IPS-20b (cell line): ENCODE measurements around the gene MB21D2.
A peak's percentile ranks its signal among the peaks of the same experiment; 100 is the strongest.

Source experiments
- H3K27ac ChIP-seq: one replicate; pipeline ENCODE4 v1.5.1; 2013; ENCODE audit warnings: low read length
- H3K27me3 ChIP-seq: 2 replicates; pipeline ENCODE4 v1.6.1; 2013; ENCODE audit warnings: mild to moderate bottlenecking, low read length, inconsistent platforms; ENCODE audit not compliant: insufficient read depth
- H3K36me3 ChIP-seq: 2 replicates; pipeline ENCODE4 v1.6.1; 2013; ENCODE audit warnings: low read depth, mild to moderate bottlenecking, inconsistent platforms, low read length, moderate library complexity; ENCODE audit not compliant: insufficient read depth
- H3K4me1 ChIP-seq: 2 replicates; pipeline ENCODE4 v1.6.1; 2013; ENCODE audit warnings: mild to moderate bottlenecking, control low read depth, inconsistent platforms, low read length, moderate library complexity; ENCODE audit not compliant: insufficient read depth
- H3K4me3 ChIP-seq: 2 replicates; pipeline ENCODE4 v1.5.1; 2013; ENCODE audit warnings: mild to moderate bottlenecking, low read length, inconsistent platforms
- H3K9ac ChIP-seq: 2 replicates; pipeline ENCODE4 v1.6.1; 2013; ENCODE audit warnings: low read depth, mild to moderate bottlenecking, inconsistent platforms, low read length, moderate library complexity
- H3K9me3 ChIP-seq: 2 replicates; pipeline ENCODE4 v1.6.1; 2013; ENCODE audit warnings: mild to moderate bottlenecking, low read depth, low read length, inconsistent platforms; ENCODE audit not compliant: insufficient read depth

MB21D2 gene

DNA sequence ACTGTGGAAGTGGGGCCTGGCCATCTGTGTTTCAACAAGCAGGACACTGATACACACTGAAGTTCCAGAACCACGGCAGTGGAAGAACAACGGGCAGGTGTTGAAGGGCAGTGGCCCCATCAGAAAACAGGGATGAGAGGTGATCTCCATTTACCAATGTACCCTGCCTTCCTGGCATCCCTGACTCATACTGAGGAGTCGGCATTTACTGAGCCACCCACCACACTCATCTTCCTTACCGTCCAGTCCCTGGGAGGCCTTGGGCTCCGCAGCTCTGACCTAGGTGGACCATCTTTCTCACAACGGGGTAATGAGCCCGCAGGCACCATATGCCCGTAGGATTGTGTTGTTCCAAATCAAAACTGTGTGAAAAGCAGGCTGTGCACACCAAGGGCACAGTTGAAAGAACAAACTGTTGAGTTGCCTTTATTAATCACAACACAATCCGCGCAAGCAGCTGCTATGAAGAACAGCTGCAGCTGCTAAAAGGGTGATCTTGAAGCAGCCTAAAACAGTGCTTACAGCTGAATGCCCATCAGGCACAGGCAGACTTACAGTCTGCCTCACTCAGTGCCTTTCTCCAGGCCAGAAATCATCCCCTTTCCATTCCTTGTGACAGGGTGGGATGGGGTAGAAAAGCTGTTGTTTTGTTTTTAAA is 12.9 kb downstream of the MB21D2 start:
- Histone ChIP-seq H3K4me3 (no peak overlapping the region), H3K9me3 (peaks cover 8% of the 10 kb centered on the region), H3K27ac (no peak overlapping the region), H3K27me3 (no peaks in the 10 kb centered on the region), H3K9ac (no peak overlapping the region), H3K4me1 (peaks cover 5% of the 10 kb centered on the region; the same call in 1 of the 2 replicates), H3K36me3 (peaks cover 7% of the 10 kb centered on the region; the same call in 1 of the 2 replicates)

DNA sequence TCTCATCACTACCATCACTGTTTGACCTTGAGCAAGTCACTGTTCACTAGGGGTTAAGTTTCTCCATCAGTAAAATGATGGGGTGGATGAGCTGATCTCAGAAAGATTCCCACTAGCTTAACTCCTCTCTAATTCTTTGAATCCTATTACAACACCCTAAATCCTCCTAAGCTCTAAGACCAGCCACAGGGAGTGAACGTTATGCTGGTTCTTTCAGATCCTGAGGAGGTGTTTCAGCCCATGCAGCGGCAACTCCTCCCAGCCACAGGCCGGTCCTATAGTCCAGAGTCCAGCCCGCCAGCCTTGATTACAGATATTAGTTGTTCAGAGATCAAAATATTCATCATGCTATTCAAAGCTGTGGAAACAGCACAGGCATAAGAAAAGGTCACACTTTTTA is 15.1 kb downstream of the MB21D2 start:
- peaks cover 8% of the 10 kb centered on the region for H3K9me3 ChIP-seq
- H3K36me3 ChIP-seq, result peaks cover 7% of the 10 kb centered on the region; the same call in 1 of the 2 replicates
- no peaks in the 10 kb centered on the region for H3K27me3 ChIP-seq
- H3K4me1 ChIP-seq, result peaks cover 5% of the 10 kb centered on the region; the same call in 1 of the 2 replicates
- H3K9ac ChIP-seq, result no peak overlapping the region
- no peak overlapping the region for H3K4me3 ChIP-seq
- no peak overlapping the region for H3K27ac ChIP-seq

DNA sequence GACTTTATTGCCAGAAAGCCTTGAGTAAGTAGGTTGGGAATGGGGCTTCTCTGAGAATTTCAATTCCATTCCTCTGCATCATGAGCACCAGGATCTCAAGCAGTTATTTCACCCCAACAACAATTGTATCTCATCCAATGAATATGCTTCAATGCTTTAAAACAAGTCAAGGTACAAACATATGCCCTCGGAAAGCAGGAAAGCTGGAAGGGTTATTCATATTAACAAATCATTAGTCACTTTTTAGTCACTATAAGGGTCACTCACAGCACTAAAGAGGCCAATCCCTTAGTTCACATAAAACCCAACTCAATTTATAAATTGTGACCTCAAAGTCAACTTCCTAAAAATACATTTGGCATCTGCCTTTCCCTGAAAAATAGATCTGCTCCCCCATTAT is 16.2 kb downstream of the MB21D2 start:
- Histone ChIP-seq H3K4me3 (no peak overlapping the region), H3K27me3 (no peaks in the 10 kb centered on the region), H3K36me3 (peaks cover 7% of the 10 kb centered on the region; the same call in 1 of the 2 replicates), H3K4me1 (peaks cover 13% of the 10 kb centered on the region), H3K9me3 (peaks cover 8% of the 10 kb centered on the region), H3K27ac (no peak overlapping the region), H3K9ac (no peak overlapping the region)

DNA sequence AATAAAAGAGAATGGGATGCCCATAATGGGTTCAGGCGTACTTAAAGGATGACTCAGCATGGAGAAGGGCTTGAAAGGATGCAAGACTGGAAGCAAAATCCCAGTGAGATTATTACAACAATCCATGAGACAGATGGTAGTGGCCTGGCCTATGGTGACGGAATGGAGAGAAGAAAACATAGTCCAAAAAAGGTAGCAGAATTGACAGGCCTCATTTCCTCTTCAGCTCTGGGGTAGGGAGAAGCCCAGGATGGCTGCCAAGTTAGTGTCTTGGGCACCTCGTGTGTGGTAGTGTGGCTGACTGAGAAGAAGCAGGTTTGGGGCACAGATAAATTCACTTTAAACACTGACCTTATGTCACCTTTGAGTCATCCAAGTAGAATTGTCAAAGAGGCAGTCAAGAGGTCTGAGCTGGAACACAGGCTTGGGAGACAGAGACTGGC is 18.1 kb downstream of the MB21D2 start:
- H3K27ac ChIP-seq, result no peak overlapping the region
- H3K9ac ChIP-seq, result no peak overlapping the region
- H3K4me1 ChIP-seq, result peaks cover 12% of the 10 kb centered on the region
- H3K27me3 ChIP-seq, result no peaks in the 10 kb centered on the region
- H3K36me3 ChIP-seq, result peaks cover 7% of the 10 kb centered on the region; the same call in 1 of the 2 replicates
- peaks cover 8% of the 10 kb centered on the region for H3K9me3 ChIP-seq
- no peak overlapping the region for H3K4me3 ChIP-seq

DNA sequence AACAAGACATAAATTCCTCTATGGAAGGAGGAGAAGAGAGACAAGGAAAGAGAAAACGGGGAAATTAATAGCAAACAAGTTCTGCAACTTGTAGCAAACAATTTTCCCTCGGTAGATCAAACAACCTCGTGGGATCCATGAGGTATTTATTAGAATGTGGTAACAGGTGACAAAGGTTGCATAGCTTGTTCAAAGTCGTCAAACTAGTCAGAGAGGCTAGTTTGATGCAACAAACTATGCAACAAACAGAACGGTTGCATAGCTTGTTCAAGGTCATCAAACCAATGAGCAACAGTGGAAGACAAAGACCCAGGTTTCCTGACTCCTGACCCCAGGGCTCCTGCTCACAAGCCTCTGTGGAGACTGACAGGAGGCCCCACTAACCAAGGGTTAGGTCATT is 20.7 kb downstream of the MB21D2 start:
- H3K4me3 ChIP-seq, result no peak overlapping the region
- H3K27me3 ChIP-seq, result no peaks in the 10 kb centered on the region
- peaks cover 25% of the 10 kb centered on the region for H3K4me1 ChIP-seq
- H3K36me3 ChIP-seq, result no peaks in the 10 kb centered on the region
- H3K27ac ChIP-seq, result no peak overlapping the region
- H3K9ac ChIP-seq, result no peak overlapping the region
- no peaks in the 10 kb centered on the region for H3K9me3 ChIP-seq

DNA sequence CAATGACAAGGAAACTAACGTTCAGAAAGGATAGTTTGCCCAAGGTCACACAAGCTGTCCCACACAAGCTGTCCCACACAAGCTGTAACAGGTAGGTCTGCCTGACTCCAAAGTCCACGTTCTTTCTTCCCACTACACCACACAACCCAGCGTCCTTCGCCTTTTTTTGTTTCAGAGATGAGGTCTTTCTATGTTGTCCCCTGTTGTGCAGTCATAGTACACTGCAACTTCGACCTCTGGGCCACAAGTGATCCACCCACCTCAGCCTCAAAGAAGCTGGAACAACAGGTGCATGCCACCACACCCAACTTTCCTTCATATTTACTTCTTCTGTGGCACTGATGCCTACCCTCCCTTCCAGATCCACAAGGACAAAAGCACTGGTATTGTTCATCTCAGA is 21.4 kb downstream of the MB21D2 start:
- Histone ChIP-seq H3K9me3 (no peaks in the 10 kb centered on the region), H3K4me3 (no peak overlapping the region), H3K9ac (no peak overlapping the region), H3K4me1 (peaks cover 33% of the 10 kb centered on the region), H3K27me3 (no peaks in the 10 kb centered on the region), H3K27ac (no peak overlapping the region), H3K36me3 (no peaks in the 10 kb centered on the region)

DNA sequence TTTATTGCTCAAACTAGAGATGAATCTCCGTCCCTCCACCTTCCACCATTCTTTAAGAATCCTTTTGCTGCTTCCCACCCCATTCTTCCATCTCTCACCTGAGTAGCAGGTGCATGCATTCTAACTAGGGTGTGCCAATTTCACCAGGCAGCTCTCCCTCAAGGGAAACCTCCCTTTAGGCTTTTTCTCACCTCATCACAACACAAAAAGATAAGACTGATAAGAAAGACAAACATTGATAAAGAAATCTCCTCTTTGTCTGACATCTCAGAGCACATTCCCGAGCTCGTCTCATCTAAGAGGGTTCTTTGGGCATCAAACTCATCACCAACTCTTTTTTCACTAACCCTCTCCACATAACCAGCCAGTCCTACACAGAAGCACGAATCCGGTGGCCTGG is 23.0 kb downstream of the MB21D2 start:
- H3K4me1 ChIP-seq, result peaks cover 44% of the 10 kb centered on the region
- H3K27me3 ChIP-seq, result no peaks in the 10 kb centered on the region
- H3K9ac ChIP-seq, result no peak overlapping the region
- H3K27ac ChIP-seq, result no peak overlapping the region
- H3K36me3 ChIP-seq, result no peaks in the 10 kb centered on the region
- no peak overlapping the region for H3K4me3 ChIP-seq
- H3K9me3 ChIP-seq, result no peaks in the 10 kb centered on the region

DNA sequence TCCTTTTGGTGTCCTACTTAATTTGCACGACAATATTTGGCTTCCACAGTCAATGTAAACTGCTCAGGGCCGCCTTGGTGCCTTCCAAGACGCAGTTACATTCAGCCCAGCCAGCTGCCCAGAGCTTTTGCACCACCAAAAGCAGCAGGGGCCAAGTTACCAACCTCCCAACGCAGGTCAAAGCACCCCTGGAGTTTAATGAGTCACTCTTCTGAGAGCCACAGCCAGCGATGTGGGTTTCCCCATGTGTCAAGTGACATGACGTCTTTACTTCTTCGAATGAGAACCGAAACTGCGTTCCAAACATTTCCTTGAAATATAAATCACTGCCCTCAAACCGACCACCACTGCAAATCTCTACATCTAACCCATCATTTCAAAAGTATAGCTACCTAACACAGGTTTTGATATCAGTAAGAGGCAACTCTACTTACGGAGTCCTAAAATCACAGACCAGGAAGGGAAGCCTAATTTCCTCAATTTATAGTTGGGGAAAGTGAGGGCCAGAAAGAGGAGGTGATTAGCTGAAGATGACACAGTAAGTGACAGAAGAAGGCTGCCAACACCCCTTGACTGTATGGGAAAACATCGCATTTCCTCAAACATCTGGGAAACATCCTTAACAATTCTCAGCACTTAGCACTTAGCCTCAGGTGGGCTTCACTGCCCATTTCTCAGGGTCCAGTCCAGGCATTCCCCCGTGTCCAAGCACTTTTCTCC is 24.5 kb downstream of the MB21D2 start:
- H3K36me3 ChIP-seq, result no peaks in the 10 kb centered on the region
- H3K9me3 ChIP-seq, result no peaks in the 10 kb centered on the region
- 0 out of 2 replicates have a peak overlapping the region, but pooled peaks have one; percentile 10 for H3K4me3 ChIP-seq
- no peak overlapping the region for H3K27ac ChIP-seq
- H3K27me3 ChIP-seq, result no peaks in the 10 kb centered on the region
- H3K4me1 ChIP-seq, result peaks cover 59% of the 10 kb centered on the region
- H3K9ac ChIP-seq, result no peak overlapping the region

DNA sequence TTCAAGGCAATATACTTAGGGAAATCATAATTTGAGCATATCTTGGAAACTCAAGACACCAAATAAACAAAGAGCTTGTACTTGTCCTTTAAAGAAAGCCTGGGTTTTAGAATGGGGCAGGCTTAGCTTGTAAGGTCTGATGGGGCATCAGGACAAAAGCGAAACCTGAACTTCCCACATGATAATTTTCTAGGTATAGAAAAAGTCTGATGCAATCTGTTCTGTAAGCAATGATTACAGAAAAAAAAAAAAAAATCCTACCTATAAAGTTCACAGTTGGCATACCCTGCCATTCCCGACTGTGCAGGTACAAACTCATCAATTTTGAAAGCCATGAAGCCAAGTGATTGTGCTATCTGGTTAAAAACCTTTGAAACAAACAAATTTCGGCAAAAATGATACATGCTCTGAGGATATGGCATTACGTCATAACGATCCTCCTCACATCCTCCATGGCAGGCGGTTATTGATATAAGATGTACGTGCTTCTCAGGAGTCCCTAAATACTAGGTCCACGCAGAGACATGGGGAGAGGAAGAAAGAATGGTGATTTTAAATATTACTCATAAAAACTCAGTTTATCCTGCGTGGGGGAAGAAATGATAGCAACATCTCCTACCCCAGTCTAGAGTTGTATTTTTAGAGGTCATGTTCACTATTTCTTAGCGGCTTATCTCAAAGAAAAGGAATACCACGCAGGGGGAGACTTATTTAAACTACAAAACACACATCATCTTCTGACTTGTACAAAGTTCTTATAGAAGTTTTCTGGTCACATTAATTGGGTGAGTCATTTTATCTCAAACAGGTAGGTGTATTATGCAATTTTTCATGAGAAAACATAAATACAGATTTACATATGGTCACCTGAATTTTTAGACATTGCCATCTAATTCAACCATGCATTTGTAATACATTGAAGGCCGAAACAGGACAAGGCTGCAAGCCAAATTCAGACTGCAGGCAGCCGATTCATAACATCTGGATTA is 27.0 kb downstream of the MB21D2 start:
- no peak overlapping the region; the same call in 1 of the 2 replicates for H3K4me3 ChIP-seq
- H3K27ac ChIP-seq, result no peak overlapping the region

DNA sequence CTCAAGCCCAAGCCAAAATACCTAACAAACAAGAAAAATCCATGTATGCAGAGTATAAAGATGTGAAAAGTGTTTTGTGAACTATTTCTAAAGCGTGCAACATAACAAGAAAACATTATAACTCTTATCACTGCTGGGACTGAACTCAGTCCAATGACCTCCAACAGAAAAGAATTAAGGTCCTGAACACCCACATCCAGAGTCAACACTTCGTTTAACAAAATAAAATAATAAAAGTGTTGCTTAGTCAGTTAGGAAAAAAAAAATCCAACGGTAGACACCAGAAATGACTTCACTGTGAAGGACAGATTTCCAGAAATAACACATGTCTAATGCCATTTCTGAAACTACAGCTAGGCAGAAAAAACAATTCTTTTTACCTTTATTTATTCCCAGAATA is 28.0 kb downstream of the MB21D2 start:
- no peak overlapping the region; the same call in 1 of the 2 replicates for H3K9ac ChIP-seq
- H3K36me3 ChIP-seq, result no peaks in the 10 kb centered on the region
- H3K27me3 ChIP-seq, result no peaks in the 10 kb centered on the region
- peak overlapping the region; percentile 44 for H3K27ac ChIP-seq
- no peak overlapping the region for H3K4me3 ChIP-seq
- H3K4me1 ChIP-seq, result peaks cover 50% of the 10 kb centered on the region
- H3K9me3 ChIP-seq, result no peaks in the 10 kb centered on the region

More for the DNA sequence above, 27.0 kb downstream of the MB21D2 start:
- H3K36me3 ChIP-seq, result no peaks in the 10 kb centered on the region
- no peaks in the 10 kb centered on the region for H3K27me3 ChIP-seq
- peak overlapping the region; percentile 11; the same call in 1 of the 2 replicates for H3K9ac ChIP-seq
- H3K9me3 ChIP-seq, result no peaks in the 10 kb centered on the region
- peaks cover 55% of the 10 kb centered on the region for H3K4me1 ChIP-seq

DNA sequence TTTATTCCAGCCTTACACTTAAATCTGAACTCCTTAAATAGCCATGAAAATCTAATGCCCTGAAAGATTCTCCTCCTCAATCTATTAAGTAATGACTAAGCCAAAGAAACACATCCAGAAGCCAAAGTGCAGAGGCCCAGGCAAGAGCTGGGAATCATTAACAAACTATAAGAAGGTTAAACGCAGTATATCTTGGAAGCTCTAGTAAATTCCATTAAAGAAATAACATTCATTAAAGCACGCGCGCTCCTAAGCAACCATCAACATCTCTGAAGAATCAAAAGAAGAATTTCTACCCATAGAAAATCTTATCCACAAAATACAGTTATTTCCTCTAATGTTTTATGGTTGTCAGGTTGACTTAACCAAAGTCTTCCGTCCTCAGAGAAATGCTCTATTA is 29.5 kb downstream of the MB21D2 start:
- Histone ChIP-seq H3K9ac (no peak overlapping the region), H3K27ac (no peak overlapping the region), H3K4me3 (no peak overlapping the region), H3K4me1 (peaks cover 53% of the 10 kb centered on the region), H3K36me3 (no peaks in the 10 kb centered on the region), H3K27me3 (no peaks in the 10 kb centered on the region), H3K9me3 (no peaks in the 10 kb centered on the region)
